ENCODE results near the gene FOXA2.

GRCh38 chr20:22566876-22567658 is 17.3 kb downstream of the FOXA2 start:
- TF ChIP-seq, protein P1, sequence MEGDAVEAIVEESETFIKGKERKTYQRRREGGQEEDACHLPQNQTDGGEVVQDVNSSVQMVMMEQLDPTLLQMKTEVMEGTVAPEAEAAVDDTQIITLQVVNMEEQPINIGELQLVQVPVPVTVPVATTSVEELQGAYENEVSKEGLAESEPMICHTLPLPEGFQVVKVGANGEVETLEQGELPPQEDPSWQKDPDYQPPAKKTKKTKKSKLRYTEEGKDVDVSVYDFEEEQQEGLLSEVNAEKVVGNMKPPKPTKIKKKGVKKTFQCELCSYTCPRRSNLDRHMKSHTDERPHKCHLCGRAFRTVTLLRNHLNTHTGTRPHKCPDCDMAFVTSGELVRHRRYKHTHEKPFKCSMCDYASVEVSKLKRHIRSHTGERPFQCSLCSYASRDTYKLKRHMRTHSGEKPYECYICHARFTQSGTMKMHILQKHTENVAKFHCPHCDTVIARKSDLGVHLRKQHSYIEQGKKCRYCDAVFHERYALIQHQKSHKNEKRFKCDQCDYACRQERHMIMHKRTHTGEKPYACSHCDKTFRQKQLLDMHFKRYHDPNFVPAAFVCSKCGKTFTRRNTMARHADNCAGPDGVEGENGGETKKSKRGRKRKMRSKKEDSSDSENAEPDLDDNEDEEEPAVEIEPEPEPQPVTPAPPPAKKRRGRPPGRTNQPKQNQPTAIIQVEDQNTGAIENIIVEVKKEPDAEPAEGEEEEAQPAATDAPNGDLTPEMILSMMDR (IDR thresholded peaks at IDR 0.05) = no peak
- no peak for TF ChIP-seq EP300 (IDR thresholded peaks at IDR 0.05)
